Transverse colon (tissue), 4 donors: ENCODE results near the gene VAX1.

ENCODE experiments used
- EP300 ChIP-seq: sonication (generic); formaldehyde crosslinking; IDR thresholded peaks from one replicate; pipeline ENCODE4 v1.6.1; 2017; ENCODE audit warnings: antibody characterized with exemption, low read depth
- POLR2A ChIP-seq: fragments of 450-650 bp; IDR thresholded peaks from one replicate; pipeline ENCODE4 v1.6.1; 2016; ENCODE audit warnings: antibody characterized with exemption, mild to moderate bottlenecking, moderate library complexity
- POLR2AphosphoS5 ChIP-seq, 3 donors: sonication (generic); formaldehyde crosslinking; IDR thresholded peaks; one replicate each; pipeline ENCODE4 v1.6.1; 2016; ENCODE audit warnings: antibody characterized with exemption in 3 of 3
- TF ChIP-seq, protein P1 (sequence below), 5 experiments: fragments of 200-600 bp in 3 of 5; fragments of 450-650 bp in 2 of 5; sonication (generic) in 3 of 5; IDR thresholded peaks; 1 replicate in 2 of 5; 2 replicates in 3 of 5; pipeline ENCODE4 v1.5.1; 2016 to 2017; ENCODE audit warnings: antibody characterized with exemption in 5 of 5, inconsistent platforms in 3 of 5, mild to moderate bottlenecking in 2 of 5, moderate library complexity in 1 of 5

DNA sequence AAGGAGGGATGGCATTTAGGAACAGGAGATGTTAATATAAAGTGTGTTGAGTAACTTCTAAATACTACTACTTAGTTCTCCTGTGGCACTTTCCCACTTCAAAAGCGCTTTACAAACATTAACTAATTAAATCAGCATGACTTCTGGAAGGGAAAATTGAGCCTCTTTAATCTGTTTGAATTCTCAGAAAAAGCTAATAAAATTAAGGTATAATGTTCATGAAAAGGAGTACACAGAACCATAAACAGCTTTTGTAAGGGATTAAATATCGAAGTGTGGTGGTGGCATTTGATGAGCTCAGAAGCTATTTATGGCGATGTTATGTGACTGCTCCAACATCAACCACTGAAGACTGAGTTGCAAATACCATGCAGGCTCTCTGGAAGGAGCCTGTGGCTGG lies 10.2 kb upstream of the VAX1 start:
- TF ChIP-seq EP300 (no peak), POLR2A (no peak), POLR2AphosphoS5 (IDR thresholded peaks at IDR 0.05) (no peak)
- TF ChIP-seq, protein P1, sequence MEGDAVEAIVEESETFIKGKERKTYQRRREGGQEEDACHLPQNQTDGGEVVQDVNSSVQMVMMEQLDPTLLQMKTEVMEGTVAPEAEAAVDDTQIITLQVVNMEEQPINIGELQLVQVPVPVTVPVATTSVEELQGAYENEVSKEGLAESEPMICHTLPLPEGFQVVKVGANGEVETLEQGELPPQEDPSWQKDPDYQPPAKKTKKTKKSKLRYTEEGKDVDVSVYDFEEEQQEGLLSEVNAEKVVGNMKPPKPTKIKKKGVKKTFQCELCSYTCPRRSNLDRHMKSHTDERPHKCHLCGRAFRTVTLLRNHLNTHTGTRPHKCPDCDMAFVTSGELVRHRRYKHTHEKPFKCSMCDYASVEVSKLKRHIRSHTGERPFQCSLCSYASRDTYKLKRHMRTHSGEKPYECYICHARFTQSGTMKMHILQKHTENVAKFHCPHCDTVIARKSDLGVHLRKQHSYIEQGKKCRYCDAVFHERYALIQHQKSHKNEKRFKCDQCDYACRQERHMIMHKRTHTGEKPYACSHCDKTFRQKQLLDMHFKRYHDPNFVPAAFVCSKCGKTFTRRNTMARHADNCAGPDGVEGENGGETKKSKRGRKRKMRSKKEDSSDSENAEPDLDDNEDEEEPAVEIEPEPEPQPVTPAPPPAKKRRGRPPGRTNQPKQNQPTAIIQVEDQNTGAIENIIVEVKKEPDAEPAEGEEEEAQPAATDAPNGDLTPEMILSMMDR (IDR thresholded peaks at IDR 0.05): no peak
